ENCODE results near the gene WNK4. TPM values are rescaled to one million over a fixed set of nuclear protein-coding genes. Genes with fewer than 3 reads are reported as not detected.

Gene WNK4
- total RNA-seq, 1 experiment from 2014 or later, result 1.5 TPM

DNA sequence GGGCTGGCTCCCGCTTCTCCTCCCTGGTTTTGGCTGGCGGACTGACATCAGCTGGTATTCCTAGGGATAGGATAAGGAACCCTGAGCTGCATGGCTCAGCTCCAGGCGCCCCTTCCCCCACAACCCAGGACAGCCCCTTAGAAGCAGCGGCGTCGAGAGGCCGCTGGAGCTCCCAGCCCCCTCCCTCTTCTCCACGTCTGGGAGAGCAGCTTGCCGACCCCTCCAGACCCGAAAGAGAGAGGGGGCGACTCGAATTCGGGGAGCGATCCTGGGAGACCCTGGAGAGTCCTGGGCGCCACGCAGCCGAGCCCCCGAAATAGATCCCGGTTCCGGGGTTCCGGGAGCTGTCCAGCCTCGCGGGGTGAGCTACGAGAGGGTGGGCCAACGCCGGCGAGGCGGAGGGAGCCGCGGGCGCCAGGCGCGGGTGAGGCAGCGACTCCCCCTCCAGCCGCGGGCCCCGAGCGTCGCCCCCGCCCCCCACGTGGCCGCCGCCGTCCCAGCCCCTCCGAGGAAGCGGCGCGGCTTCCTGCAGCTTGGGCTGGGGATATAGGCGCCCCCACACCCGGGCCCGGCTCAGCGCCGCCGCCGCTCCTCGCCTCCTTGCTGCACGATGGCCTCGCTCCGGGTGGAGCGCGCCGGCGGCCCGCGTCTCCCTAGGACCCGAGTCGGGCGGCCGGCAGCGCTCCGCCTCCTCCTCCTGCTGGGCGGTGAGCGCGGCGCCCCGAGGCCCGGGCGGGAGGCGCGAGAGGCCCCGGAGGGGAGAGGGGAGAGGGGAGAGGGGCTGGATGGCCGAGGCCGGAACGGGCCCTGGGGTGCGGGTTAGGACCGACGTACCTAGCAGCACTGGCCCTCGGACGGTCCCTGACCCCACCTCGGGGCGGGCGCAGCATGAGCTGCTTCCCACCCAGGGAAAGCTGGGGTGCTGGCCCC is 19.5 kb upstream of the WNK4 start, which contains the start of gene RAMP2 (continued):
- TF ChIP-seq, protein P1, sequence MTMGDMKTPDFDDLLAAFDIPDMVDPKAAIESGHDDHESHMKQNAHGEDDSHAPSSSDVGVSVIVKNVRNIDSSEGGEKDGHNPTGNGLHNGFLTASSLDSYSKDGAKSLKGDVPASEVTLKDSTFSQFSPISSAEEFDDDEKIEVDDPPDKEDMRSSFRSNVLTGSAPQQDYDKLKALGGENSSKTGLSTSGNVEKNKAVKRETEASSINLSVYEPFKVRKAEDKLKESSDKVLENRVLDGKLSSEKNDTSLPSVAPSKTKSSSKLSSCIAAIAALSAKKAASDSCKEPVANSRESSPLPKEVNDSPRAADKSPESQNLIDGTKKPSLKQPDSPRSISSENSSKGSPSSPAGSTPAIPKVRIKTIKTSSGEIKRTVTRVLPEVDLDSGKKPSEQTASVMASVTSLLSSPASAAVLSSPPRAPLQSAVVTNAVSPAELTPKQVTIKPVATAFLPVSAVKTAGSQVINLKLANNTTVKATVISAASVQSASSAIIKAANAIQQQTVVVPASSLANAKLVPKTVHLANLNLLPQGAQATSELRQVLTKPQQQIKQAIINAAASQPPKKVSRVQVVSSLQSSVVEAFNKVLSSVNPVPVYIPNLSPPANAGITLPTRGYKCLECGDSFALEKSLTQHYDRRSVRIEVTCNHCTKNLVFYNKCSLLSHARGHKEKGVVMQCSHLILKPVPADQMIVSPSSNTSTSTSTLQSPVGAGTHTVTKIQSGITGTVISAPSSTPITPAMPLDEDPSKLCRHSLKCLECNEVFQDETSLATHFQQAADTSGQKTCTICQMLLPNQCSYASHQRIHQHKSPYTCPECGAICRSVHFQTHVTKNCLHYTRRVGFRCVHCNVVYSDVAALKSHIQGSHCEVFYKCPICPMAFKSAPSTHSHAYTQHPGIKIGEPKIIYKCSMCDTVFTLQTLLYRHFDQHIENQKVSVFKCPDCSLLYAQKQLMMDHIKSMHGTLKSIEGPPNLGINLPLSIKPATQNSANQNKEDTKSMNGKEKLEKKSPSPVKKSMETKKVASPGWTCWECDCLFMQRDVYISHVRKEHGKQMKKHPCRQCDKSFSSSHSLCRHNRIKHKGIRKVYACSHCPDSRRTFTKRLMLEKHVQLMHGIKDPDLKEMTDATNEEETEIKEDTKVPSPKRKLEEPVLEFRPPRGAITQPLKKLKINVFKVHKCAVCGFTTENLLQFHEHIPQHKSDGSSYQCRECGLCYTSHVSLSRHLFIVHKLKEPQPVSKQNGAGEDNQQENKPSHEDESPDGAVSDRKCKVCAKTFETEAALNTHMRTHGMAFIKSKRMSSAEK (CRISPR knock-in tag; IDR thresholded peaks at IDR 0.05; ENCODE audit: borderline replicate concordance), result no peak
- TF ChIP-seq OVOL2 (CRISPR knock-in tag; IDR thresholded peaks at IDR 0.05; ENCODE audit: borderline replicate concordance) (no peak), KAT7 (CRISPR knock-in tag; IDR thresholded peaks at IDR 0.05; ENCODE audit: borderline replicate concordance) (no peak), TEAD4 (CRISPR knock-in tag; IDR thresholded peaks at IDR 0.05) (no peak), SMAD3 (CRISPR knock-in tag; IDR thresholded peaks at IDR 0.05; ENCODE audit: borderline replicate concordance) (no peak), JAZF1 (CRISPR knock-in tag; IDR thresholded peaks at IDR 0.05) (no peak)
- TF ChIP-seq, protein P2, sequence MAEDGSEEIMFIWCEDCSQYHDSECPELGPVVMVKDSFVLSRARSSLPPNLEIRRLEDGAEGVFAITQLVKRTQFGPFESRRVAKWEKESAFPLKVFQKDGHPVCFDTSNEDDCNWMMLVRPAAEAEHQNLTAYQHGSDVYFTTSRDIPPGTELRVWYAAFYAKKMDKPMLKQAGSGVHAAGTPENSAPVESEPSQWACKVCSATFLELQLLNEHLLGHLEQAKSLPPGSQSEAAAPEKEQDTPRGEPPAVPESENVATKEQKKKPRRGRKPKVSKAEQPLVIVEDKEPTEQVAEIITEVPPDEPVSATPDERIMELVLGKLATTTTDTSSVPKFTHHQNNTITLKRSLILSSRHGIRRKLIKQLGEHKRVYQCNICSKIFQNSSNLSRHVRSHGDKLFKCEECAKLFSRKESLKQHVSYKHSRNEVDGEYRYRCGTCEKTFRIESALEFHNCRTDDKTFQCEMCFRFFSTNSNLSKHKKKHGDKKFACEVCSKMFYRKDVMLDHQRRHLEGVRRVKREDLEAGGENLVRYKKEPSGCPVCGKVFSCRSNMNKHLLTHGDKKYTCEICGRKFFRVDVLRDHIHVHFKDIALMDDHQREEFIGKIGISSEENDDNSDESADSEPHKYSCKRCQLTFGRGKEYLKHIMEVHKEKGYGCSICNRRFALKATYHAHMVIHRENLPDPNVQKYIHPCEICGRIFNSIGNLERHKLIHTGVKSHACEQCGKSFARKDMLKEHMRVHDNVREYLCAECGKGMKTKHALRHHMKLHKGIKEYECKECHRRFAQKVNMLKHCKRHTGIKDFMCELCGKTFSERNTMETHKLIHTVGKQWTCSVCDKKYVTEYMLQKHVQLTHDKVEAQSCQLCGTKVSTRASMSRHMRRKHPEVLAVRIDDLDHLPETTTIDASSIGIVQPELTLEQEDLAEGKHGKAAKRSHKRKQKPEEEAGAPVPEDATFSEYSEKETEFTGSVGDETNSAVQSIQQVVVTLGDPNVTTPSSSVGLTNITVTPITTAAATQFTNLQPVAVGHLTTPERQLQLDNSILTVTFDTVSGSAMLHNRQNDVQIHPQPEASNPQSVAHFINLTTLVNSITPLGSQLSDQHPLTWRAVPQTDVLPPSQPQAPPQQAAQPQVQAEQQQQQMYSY (CRISPR knock-in tag; IDR thresholded peaks at IDR 0.05), result no peak

DNA sequence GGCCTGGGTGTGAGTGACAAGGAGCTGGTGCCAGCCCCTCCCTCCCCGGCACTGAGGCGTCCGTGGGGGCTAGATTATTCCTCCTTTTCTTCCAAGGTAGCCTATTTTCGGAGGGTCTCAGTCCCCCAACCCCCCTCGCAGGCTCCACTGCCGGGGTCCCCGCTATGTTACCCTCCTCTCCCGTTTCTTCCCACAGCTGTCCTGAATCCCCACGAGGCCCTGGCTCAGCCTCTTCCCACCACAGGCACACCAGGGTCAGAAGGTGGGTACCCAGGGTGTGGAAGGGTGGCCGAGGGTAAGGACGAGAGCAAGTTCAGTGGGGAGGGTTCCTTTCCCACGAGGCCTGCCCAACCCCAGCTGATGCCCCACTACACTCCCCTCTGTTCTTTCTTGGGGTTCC is 18.8 kb upstream of the WNK4 start:
- TF ChIP-seq GTF2I (CRISPR knock-in tag; conservative IDR thresholded peaks at IDR 0.05) (no peak), GABPB1 (CRISPR knock-in tag; IDR thresholded peaks at IDR 0.05) (no peak)
- H3K36me3 Mint-ChIP-seq, result no peaks in the 10 kb centered on the region
- H3K27ac Mint-ChIP-seq, result no peak overlapping the region
- H3K9me3 Mint-ChIP-seq, result no peaks in the 10 kb centered on the region
- no peak for DNase-seq (ENCODE audit: low spot score)
- H3K27me3 Mint-ChIP-seq (ENCODE audit: low read depth), result peaks cover 55% of the 10 kb centered on the region
- CTCF ChIA-PET, result interaction anchor here (1.1 to 5.2 kb wide), 13 partner anchors 12 to 237 kb away, joined by 3 to 117 read pairs (median 7); partner anchors contain the start of genes BECN1, CNTD1, COA3 and PSMC3IP
- ATAC-seq, result no peak
- H3K4me1 Mint-ChIP-seq, result peaks cover 25% of the 10 kb centered on the region
- POLR2A ChIA-PET, result interaction anchor here (0.6 to 1.9 kb wide), 2 partner anchors 18 to 86 kb away, joined by 3 to 6 read pairs; partner anchors contain the start of gene EZH1
- H3K4me3 Mint-ChIP-seq, result peak overlapping the region; percentile 52

DNA sequence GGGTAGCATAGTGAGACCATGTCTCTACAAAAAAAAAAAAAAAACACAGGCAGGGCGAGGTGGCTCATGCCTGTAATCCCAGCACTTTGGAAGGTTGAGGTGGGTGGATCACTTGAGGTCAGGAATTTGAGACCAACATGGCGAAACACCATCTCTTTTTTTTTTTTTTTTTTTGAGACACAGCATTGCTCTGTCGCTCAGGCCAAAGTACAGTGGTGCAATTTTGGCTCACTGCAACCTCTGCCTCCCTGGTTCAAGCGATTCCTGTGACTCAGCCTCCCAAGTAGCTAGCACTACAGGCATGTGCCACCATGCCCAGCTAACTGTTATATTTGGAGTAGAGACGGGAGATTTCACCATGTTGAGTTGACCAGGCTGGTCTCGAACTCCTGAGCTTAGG is 14.3 kb upstream of the WNK4 start:
- ChIA-PET CTCF (interaction anchor here (0.7 to 1.1 kb wide), 3 partner anchors 83 to 211 kb away, joined by 3 to 4 read pairs (median 3); no protein-coding TSS in a partner anchor), POLR2A (no interaction called here)
- ATAC-seq, result no peak
- Mint-ChIP-seq H3K4me1 (peaks cover 20% of the 10 kb centered on the region), H3K9me3 (no peaks in the 10 kb centered on the region), H3K36me3 (no peaks in the 10 kb centered on the region), H3K4me3 (no peak overlapping the region), H3K27me3 (ENCODE audit: low read depth) (peaks cover 36% of the 10 kb centered on the region), H3K27ac (no peak overlapping the region)
- no peak for DNase-seq (ENCODE audit: low spot score)
- TF ChIP-seq, protein P3, sequence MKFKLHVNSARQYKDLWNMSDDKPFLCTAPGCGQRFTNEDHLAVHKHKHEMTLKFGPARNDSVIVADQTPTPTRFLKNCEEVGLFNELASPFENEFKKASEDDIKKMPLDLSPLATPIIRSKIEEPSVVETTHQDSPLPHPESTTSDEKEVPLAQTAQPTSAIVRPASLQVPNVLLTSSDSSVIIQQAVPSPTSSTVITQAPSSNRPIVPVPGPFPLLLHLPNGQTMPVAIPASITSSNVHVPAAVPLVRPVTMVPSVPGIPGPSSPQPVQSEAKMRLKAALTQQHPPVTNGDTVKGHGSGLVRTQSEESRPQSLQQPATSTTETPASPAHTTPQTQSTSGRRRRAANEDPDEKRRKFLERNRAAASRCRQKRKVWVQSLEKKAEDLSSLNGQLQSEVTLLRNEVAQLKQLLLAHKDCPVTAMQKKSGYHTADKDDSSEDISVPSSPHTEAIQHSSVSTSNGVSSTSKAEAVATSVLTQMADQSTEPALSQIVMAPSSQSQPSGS (CRISPR knock-in tag; IDR thresholded peaks at IDR 0.05; ENCODE audit: borderline replicate concordance, low read depth), result no peak
